NCI-H1417 (cell line): ENCODE results near the gene FUT7.
"Not testable (repeated sequence)": the region's sequence is repeated elsewhere in the genome, so short reads cannot be mapped to it uniquely, and the experiment has no call there.

Experiments used
- DNase-seq, 3 experiments: peaks; one replicate each; lab custom pipeline; 2025; lab: John Stamatoyannopoulos, UW

The FUT7 gene

GRCh38 chr9:137066096-137066861 is 34.4 kb upstream of the FUT7 start:
- no peak for DNase-seq

GRCh38 chr9:137065336-137065967 is 33.6 kb upstream of the FUT7 start:
- no peak for DNase-seq

- no peak for DNase-seq
Observed at GRCh38 chr9:137064880-137065164, 32.9 kb upstream of the FUT7 start.

GRCh38 chr9:137064027-137064879 is 32.4 kb upstream of the FUT7 start:
- DNase-seq, result peak; percentile 16 to 70 (median 53)

GRCh38 chr9:137063311-137064026 is 31.6 kb upstream of the FUT7 start:
- DNase-seq, result no peak

GRCh38 chr9:137062798-137063197 is 30.9 kb upstream of the FUT7 start:
- not testable (repeated sequence) for DNase-seq

GRCh38 chr9:137062384-137062783 is 30.5 kb upstream of the FUT7 start:
- no peak for DNase-seq

GRCh38 chr9:137058521-137059234 is 26.8 kb upstream of the FUT7 start:
- DNase-seq, result peak; percentile 8 to 66 (median 46)

GRCh38 chr9:137057545-137057944 is 25.7 kb upstream of the FUT7 start:
- DNase-seq, result peak; percentile 75 to 89 (median 77)

GRCh38 chr9:137056739-137057415 is 25.0 kb upstream of the FUT7 start:
- peak in 2 of 3 experiments; percentile 17 to 57 for DNase-seq

- DNase-seq, result no peak
Observed at GRCh38 chr9:137055385-137056364, 23.8 kb upstream of the FUT7 start.

GRCh38 chr9:137054932-137055384 is 23.1 kb upstream of the FUT7 start:
- no peak for DNase-seq

- peak; percentile 59 to 80 (median 68) for DNase-seq
Observed at GRCh38 chr9:137053944-137054931, 22.4 kb upstream of the FUT7 start, which contains the start of gene ENTPD2. Gene ENTPD2, minus strand, starts transcription at chr9:137054061. Its CDS starts 64 bp downstream, at chr9:137053997.

GRCh38 chr9:137052998-137053943 is 21.4 kb upstream of the FUT7 start:
- DNase-seq, result peak in 2 of 3 experiments; percentile 65 to 80

- no peak for DNase-seq
Observed at GRCh38 chr9:137052293-137052692, 20.4 kb upstream of the FUT7 start.

GRCh38 chr9:137051145-137051724 is 19.3 kb upstream of the FUT7 start:
- DNase-seq, result no peak

GRCh38 chr9:137050570-137050969 is 18.7 kb upstream of the FUT7 start:
- DNase-seq, result no peak
